CD4-positive, alpha-beta T cell treated with Interleukin-6 for 4 hours (primary cell): ENCODE data around the gene LRRC23.

Experiments
- DNase-seq: peaks from one replicate; pipeline ENCODE4 v3.0.0-alpha.2; 2020; ENCODE audit warnings: mixed read lengths

LRRC23 gene

DNA sequence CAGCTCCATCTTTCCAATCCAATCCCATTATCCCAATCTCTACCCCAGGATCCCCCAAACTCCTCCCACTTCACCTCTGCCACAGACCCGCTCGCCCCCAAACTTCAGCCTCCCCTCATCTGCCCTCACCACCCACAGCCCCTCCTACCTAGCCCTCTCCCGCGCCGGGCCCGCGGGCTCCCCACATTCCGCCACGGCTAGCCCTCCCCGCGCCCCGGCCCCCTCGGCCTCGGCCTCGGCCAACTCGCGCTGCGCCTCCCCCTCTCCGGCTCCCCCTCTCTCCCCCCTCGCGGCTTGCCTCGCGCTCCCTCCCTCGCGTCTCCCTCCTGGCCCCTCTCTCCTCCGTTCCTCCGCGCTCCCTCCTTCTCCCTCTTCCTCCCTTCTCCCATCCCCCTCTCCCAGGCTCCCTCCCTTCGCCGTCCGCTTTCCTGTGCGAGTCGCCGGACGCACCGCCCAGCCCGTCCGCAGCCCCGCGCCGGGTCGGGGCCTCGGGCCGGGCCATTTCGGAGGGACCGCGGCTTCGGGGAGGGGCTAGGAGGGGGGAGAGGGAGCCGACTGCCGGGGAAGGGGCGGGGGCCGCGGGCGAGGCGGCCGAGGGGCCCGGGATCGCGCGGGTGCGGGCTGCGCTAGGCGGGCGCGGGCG, 22.9 kb downstream of the LRRC23 start, which contains the start of gene ATN1:
TSS of gene ATN1 (plus strand) at position 581 of the 643 bp plus-strand sequence. CDS start 6,043 bp downstream, outside the sequence.
- DNase-seq = peak; percentile 56

- DNase-seq = peak; percentile 32
Measured at GRCh38 chr12:6928022-6928702, 23.5 kb downstream of the LRRC23 start.

- DNase-seq = peak; percentile 1
Measured at GRCh38 chr12:6928703-6929407, 24.2 kb downstream of the LRRC23 start.

GRCh38 chr12:6929466-6930452, 25.1 kb downstream of the LRRC23 start:
- DNase-seq = peak; percentile 5

- DNase-seq = no peak
Measured at GRCh38 chr12:6932766-6933165, 28.1 kb downstream of the LRRC23 start.

GRCh38 chr12:6934110-6934509, 29.5 kb downstream of the LRRC23 start:
- peak; percentile 0 for DNase-seq

- no peak for DNase-seq
Measured at GRCh38 chr12:6935371-6936193, 31.0 kb downstream of the LRRC23 start.

- DNase-seq = no peak
Measured at GRCh38 chr12:6936194-6936635, 31.6 kb downstream of the LRRC23 start.

GRCh38 chr12:6936636-6937480, 32.2 kb downstream of the LRRC23 start:
- peak; percentile 61 for DNase-seq

GRCh38 chr12:6937481-6938352, 33.1 kb downstream of the LRRC23 start:
- peak; percentile 94 for DNase-seq

DNA sequence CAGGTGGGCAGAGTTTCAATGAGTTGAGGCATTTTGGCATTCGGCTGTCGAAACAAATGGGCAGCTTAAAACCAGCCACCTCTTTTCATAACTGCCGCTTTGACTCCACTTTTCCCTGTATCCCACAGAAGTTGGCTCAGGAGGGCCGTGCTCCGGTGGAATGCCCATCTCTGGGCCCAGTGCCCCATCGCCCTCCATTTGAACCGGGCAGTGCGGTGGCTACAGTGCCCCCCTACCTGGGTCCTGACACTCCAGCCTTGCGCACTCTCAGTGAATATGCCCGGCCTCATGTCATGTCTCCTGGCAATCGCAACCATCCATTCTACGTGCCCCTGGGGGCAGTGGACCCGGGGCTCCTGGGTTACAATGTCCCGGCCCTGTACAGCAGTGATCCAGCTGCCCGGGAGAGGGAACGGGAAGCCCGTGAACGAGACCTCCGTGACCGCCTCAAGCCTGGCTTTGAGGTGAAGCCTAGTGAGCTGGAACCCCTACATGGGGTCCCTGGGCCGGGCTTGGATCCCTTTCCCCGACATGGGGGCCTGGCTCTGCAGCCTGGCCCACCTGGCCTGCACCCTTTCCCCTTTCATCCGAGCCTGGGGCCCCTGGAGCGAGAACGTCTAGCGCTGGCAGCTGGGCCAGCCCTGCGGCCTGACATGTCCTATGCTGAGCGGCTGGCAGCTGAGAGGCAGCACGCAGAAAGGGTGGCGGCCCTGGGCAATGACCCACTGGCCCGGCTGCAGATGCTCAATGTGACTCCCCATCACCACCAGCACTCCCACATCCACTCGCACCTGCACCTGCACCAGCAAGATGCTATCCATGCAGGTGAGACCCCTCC, 34.0 kb downstream of the LRRC23 start:
- DNase-seq = no peak

DNA sequence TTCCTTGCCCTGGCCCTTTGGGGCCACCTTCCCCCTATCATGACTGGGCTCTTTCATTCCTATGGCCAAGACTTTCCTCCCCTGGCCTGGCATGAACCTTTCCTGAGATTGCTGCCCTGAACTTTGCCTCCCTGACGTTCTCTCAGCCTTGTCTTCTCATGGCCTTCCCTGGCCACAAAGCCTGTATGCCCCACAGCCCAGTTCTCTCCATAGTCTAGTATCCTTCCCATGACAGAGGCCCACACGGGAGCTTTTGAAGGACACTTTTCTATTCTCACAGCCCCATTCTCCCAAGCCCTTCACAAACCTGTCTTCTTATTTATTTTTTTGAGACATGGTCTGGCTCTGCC, 34.5 kb downstream of the LRRC23 start:
- DNase-seq = no peak

DNA sequence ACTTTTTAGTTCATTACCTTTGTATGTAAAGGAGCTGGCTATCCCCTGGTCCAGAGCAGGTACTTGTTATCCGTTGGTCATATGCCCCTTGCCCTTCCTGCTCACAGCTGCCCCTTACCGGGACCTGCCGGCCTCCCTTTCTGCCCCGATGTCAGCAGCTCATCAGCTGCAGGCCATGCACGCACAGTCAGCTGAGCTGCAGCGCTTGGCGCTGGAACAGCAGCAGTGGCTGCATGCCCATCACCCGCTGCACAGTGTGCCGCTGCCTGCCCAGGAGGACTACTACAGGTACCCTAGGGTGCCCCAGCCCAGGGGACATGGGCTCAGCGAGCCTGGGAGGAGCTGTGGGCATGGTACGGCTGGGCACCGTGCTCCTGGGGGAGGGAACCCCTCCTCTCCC, 36.6 kb downstream of the LRRC23 start:
- no peak for DNase-seq

- DNase-seq = no peak
Measured at GRCh38 chr12:6941782-6942181, 37.2 kb downstream of the LRRC23 start.

DNA sequence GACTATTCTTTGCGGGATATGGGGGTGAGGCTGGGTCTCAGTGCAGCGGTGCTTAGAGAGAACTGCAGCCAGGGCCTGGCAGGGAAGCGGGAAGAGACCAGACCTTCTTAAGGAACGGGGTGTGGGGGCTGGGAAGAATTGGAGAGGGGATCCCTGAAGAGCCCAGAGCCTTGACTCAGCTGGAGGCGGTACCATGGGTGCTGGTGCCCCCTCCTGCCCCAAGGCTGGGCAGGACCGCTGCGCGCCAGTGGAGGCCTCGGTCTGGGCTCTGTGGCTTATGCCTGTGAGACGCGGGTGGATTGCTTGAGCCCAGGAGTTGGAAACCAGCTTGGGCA, 37.7 kb downstream of the LRRC23 start:
- no peak for DNase-seq

GRCh38 chr12:6943389-6943721, 38.7 kb downstream of the LRRC23 start:
- peak; percentile 82 for DNase-seq

DNA sequence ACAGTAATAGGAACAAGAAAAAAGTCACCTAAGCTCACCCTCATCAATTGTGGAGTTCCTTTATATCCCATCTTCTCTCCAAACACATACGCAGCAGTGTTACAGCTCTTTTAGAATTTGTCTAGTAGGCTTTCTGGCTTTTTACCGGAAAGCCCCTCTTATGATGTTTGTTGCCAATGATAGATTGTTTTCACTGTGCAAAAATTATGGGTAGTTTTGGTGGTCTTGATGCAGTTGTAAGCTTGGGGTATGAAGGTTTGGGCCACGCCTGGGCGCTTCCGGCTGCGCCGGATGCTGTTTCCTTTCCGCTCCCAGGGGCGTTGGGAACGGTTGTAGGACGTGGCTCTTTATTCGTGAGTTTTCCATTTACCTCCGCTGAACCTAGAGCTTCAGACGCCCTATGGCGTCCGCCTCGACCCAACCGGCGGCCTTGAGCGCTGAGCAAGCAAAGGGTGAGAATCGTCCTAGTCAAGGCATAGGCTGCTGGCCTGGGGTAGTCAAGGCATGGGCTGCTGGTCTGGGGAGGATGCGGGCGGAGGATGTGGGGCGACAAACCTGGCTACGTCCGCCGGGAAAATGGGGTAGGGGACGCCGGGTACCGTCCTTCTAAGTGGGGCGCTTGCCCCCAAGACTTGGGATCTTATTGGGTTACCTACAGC, 39.2 kb downstream of the LRRC23 start, which contains the start of the genes C12orf57 and RNU7-1:
TSS of gene C12orf57 (plus strand) at position 301 of the 659 bp plus-strand sequence. CDS start at position 401, 100 bp downstream.
TSS of gene RNU7-1 (plus strand) at position 95 of the 659 bp plus-strand sequence.
- peak; percentile 64 for DNase-seq
